Lower leg skin (tissue), 4 donors: ENCODE data around the gene MVD. TPM values are rescaled to one million over a fixed set of nuclear protein-coding genes. Genes with fewer than 3 reads are reported as not detected.

ENCODE experiments used
- DNase-seq, 2 donors: peaks; one replicate each; pipeline ENCODE4 v3.0.0-alpha.2; 2019; ENCODE audit warnings: low spot score in 2 of 2
- H3K4me3 ChIP-seq: fragments of 200-600 bp; sonication (generic); 2 replicates; pipeline ENCODE4 v1.5.1; 2017; ENCODE audit warnings: mild to moderate bottlenecking, low read depth; ENCODE audit not compliant: poor library complexity, severe bottlenecking
- CTCF ChIP-seq, 3 donors: fragments of 450-650 bp; IDR thresholded peaks; one replicate each; pipeline ENCODE4 v1.5.1; 2016; ENCODE audit warnings: antibody characterized with exemption in 3 of 3, mild to moderate bottlenecking in 3 of 3, moderate library complexity in 2 of 3
- POLR2A ChIP-seq, 2 donors: fragments of 450-650 bp; IDR thresholded peaks; one replicate each; pipeline ENCODE4 v1.6.1; 2016 to 2017; ENCODE audit warnings: antibody characterized with exemption in 2 of 2, mild to moderate bottlenecking in 1 of 2, moderate library complexity in 1 of 2
- WGBS, 2 donors: methylation state at CpG; one replicate each; pipeline ENCODE4 v1.1.5; 2018; 5-methylcytosine and 5-hydroxymethylcytosine counted together
- intact Hi-C: fragments of 100-400 bp; cut with DNase I; formaldehyde crosslinking; loops from one replicate; pipeline ENCODE4 v1.15.0; 2023; ENCODE audit warnings: low total_unique reads
- total RNA-seq, 4 donors: library from RNA; depleted of rRNA; stranded (reverse); fragments of >200 nt; gene quantifications; one replicate each; pipeline ENCODE4 v1.1.0, GENCODE V29; 2016

Gene MVD
- total RNA-seq, 4 donors from 2014 or later, result 40.2 to 93.5 (median 67.1) TPM

DNA sequence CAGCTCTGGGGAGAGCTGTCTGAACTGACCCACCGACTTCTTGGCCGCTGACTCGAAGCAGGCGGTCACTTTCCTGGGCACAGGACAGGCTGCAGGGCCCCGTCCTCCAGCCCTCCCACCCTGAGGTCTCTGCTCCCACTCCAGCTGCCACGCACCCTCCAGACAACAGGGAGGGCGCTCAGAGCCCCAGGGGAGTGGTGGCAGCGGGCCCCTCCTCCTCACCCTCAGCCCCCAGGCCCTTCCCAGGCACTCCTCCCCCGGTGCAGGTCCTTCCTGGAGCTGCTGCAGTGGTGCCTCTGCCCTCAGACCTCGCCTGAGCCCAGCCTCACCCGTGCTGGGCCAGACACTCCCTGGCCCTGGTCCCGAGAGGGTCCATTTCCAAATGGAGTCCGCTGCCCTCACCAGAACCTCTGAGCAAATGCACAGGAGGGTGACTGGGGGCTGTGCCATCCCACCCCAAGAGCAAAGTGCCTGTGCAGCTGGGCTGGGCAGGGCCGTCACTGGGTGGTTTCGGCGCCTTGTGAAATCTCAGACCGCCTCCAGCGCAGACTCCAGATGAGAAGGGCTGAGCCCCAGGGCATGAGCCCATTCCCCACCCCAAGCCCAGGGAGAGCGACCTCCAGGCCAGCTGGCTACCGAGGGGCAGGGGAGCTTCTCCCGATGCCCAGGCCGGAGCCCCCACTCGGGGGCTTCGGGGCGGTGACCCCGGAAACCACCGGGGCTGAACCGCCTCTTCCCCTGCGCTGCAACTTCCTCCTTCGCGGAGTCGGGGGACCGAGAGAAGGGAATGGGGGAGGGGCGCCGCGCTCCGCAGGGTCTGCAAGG, 12.8 kb downstream of the MVD start:
- no peak for DNase-seq
- intact Hi-C loops, result no loop called here
- peak overlapping the region; percentile 55 for H3K4me3 ChIP-seq
- no peak for TF ChIP-seq CTCF (IDR thresholded peaks at IDR 0.05)
- no peak for TF ChIP-seq POLR2A (IDR thresholded peaks at IDR 0.05)
- WGBS, 2 donors, result 33 to 49% methylated on average over 7 to 25 of the region's 37 CpGs

DNA sequence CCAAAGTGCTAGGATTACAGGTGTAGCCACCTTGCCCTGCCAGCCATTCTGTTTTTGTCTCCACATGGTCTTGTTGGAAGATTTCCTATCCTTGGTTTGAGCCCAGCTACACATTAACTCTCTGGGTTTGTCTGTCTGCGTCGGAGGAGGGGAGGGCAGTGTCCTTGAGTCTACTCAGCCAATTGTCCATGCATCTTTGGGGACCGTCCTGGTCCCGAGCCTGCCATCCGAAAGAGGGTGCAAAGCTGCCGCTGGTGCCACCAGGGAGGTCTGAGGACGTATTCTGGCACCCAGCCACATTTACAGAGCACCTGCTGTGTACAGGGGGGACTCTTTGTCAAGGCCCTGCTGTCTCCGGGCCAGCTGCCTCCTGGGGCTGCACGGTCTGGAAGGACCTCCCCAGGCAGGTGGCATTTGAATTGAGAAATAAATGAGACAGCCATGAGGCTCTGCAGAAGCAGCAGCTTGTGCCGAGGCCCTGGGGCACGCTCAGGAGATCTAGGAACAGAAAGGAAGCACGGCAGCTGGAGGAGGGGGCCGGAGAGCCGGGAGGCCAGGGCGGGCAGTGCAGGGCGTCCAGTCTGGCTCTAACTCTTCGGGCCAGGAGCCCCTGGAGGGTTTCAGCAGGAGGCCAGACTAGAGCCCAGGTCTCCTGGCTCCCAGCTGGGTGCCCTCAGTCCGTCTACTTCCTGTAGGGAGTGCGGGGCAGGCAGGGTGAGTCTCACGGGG, 13.5 kb downstream of the MVD start:
- H3K4me3 ChIP-seq, result no peak overlapping the region
- TF ChIP-seq CTCF (IDR thresholded peaks at IDR 0.05) (no peak), POLR2A (IDR thresholded peaks at IDR 0.05) (no peak)
- WGBS, 2 donors, result 84 to 87% methylated on average over 16 to 20 of the region's 20 CpGs
- DNase-seq, result no peak
- intact Hi-C loops, result no loop called here

GRCh38 chr16:88647178-88648070, 15.5 kb downstream of the MVD start:
- no peak for DNase-seq
- WGBS, 2 donors, result 85 to 86% methylated on average over 16 to 21 of the region's 22 CpGs
- no peak overlapping the region for H3K4me3 ChIP-seq
- intact Hi-C loops, result no loop called here
- no peak for TF ChIP-seq CTCF (IDR thresholded peaks at IDR 0.05)
- TF ChIP-seq POLR2A (IDR thresholded peaks at IDR 0.05), result no peak

DNA sequence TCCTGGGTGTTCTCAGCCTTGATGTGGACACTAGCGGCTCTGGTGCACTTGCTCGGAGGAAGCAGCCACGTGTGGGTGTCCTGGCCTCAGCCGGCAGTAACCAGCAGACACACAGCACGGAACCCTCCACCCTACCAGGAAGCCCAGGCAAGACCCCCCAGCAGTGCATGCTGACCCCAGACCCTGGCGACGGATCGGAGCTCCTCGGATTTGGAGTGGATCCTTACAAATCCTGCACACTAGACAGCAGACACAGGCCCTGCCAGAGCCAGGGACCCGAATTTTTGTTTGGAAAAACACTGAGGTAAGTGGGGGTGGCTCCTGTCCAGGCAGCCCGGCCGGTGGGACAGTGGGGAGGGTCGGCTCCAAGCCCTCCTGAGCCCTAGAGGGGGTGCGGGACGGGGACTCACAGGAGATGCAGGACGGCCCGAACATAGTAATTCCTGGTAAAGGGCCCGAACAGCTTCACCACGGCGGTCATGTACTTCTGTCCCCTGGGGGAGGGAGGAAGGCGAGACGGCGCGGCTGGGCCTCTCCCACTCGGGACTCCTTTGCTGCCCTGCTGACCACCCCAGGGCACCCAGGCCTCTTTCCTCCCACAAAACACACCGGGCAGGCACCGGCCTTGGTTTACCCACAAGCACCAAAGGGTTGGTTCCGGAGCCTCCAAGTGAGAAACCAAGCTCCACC, 16.4 kb downstream of the MVD start:
- DNase-seq, result no peak
- intact Hi-C loops, result no loop called here
- 84 to 85% methylated on average over 23 to 27 of the region's 28 CpGs for WGBS, 2 donors

More for the DNA sequence above, 16.4 kb downstream of the MVD start:
- no peak overlapping the region for H3K4me3 ChIP-seq
- TF ChIP-seq CTCF (IDR thresholded peaks at IDR 0.05), result no peak
- TF ChIP-seq POLR2A (IDR thresholded peaks at IDR 0.05), result no peak
